GM12892 (cell line): ENCODE results near the gene ATP13A2.
"Not testable (repeated sequence)": the region's sequence is repeated elsewhere in the genome, so short reads cannot be mapped to it uniquely, and the experiment has no call there.

ENCODE experiments used
- DNase-seq: peaks from one replicate; pipeline ENCODE4 v3.0.0; 2011; ENCODE audit not compliant: insufficient read length
- FAIRE-seq: peaks from 2 replicates; lab custom pipeline; 2011; peaks lifted over from hg19 to GRCh38; lab: Jason Lieb, UNC
- POLR2A ChIP-seq: IDR thresholded peaks from 2 replicates; pipeline ENCODE4 v1.6.1; 2011; ENCODE audit warnings: low read depth, low read length, control low read depth
- POLR2AphosphoS5 ChIP-seq: IDR thresholded peaks from 2 replicates; pipeline ENCODE4 v1.6.1; 2011; ENCODE audit warnings: low read depth, low read length, control low read depth
- TAF1 ChIP-seq: IDR thresholded peaks from 2 replicates; pipeline ENCODE4 v1.6.1; 2011; ENCODE audit warnings: low read depth, mild to moderate bottlenecking, control low read depth, low read length, borderline replicate concordance

Gene ATP13A2

GRCh38 chr1:16944038-16944437 is 67.7 kb downstream of the ATP13A2 start:
- TF ChIP-seq POLR2AphosphoS5, result no peak
- TF ChIP-seq POLR2A, result no peak
- no peak for TF ChIP-seq TAF1
- FAIRE-seq, result no peak
- DNase-seq, result no peak

GRCh38 chr1:16939386-16940180 is 72.1 kb downstream of the ATP13A2 start:
- FAIRE-seq, DNase-seq: not testable (repeated sequence)

- DNase-seq (no peak), FAIRE-seq (no peak)
- no peak for TF ChIP-seq TAF1
- no peak for TF ChIP-seq POLR2AphosphoS5
- no peak for TF ChIP-seq POLR2A
Observed at GRCh38 chr1:16938351-16939321, 73.1 kb downstream of the ATP13A2 start.

GRCh38 chr1:16936580-16936979 is 75.1 kb downstream of the ATP13A2 start:
- not testable (repeated sequence) for FAIRE-seq, DNase-seq
